Gastrocnemius medialis (tissue), 4 donors: ENCODE data around the gene SORT1. TPM values are rescaled to one million over a fixed set of nuclear protein-coding genes. Genes with fewer than 3 reads are reported as not detected.
A peak's percentile ranks its signal among the peaks of the same experiment; 100 is the strongest.

ENCODE experiments used
- ATAC-seq, 2 donors: fragments of 150-250 bp; one replicate each; pipeline ENCODE4 v1.9.1; 2016
- DNase-seq, 2 donors: peaks; one replicate each; pipeline ENCODE4 v3.0.0-alpha.2; 2019
- H3K27ac ChIP-seq, 4 donors: fragments of 200-600 bp; sonication (generic); 1 replicate in 1 of 4; 2 replicates in 3 of 4; pipeline ENCODE4 v1.5.1; 2016 to 2018; ENCODE audit warnings: mild to moderate bottlenecking in 2 of 4, moderate library complexity in 1 of 4
- H3K27me3 ChIP-seq, 3 donors: fragments of 200-600 bp; sonication (generic) in 2 of 3; 1 replicate in 1 of 3; 2 replicates in 2 of 3; pipeline versions ENCODE4 v1.5.1 to v1.6.0; 2016 to 2019; ENCODE audit warnings: mild to moderate bottlenecking in 1 of 3, moderate library complexity in 1 of 3
- H3K36me3 ChIP-seq, 2 donors: fragments of 200-600 bp; sonication (generic) in 1 of 2; one replicate each; pipeline ENCODE4 v1.5.1; 2017 to 2018
- H3K4me1 ChIP-seq, 2 donors: fragments of 200-600 bp; sonication (generic) in 1 of 2; one replicate each; pipeline ENCODE4 v1.5.1; 2016 to 2017; ENCODE audit warnings: mild to moderate bottlenecking in 2 of 2
- H3K4me3 ChIP-seq, 4 donors: fragments of 200-600 bp; sonication (generic) in 3 of 4; 1 replicate in 1 of 4; 2 replicates in 3 of 4; pipeline ENCODE4 v1.5.1; 2016 to 2019; ENCODE audit warnings: mild to moderate bottlenecking in 2 of 4
- H3K9me3 ChIP-seq, 3 donors: fragments of 200-600 bp; sonication (generic) in 2 of 3; 1 replicate in 1 of 3; 2 replicates in 2 of 3; pipeline ENCODE4 v1.5.1; 2016 to 2019
- POLR2A ChIP-seq, 2 donors: fragments of 450-650 bp; IDR thresholded peaks; one replicate each; pipeline ENCODE4 v1.6.1; 2017; ENCODE audit warnings: antibody characterized with exemption in 2 of 2, mild to moderate bottlenecking in 2 of 2, moderate library complexity in 2 of 2
- in situ Hi-C, 4 donors: fragments of 200-750 bp; cut with MboI; loops; one replicate each; pipeline versions ENCODE4 v1.15.0 to v1.8.0; 2017; ENCODE audit warnings: low sequenced_read_pairs in 4 of 4
- intact Hi-C: fragments of 100-400 bp; cut with DNase I; formaldehyde crosslinking; loops from one replicate; pipeline ENCODE4 v1.15.1; 2023; ENCODE audit warnings: low total_unique reads
- total RNA-seq, 4 donors: library from RNA; depleted of rRNA; stranded (reverse); fragments of >200 nt; gene quantifications; one replicate each; pipeline versions ENCODE4 v1.1.0 to v1.2.3, GENCODE V29; 2016
- TF ChIP-seq, protein P1 (sequence below), 5 experiments: fragments of 450-650 bp in 3 of 5; fragments of 200-600 bp in 2 of 5; sonication (generic) in 2 of 5; IDR thresholded peaks in 4 of 5; conservative IDR thresholded peaks in 1 of 5; 1 replicate in 4 of 5; 2 replicates in 1 of 5; pipeline ENCODE4 v1.5.1; 2016 to 2019; ENCODE audit warnings: antibody characterized with exemption in 5 of 5, mild to moderate bottlenecking in 3 of 5, moderate library complexity in 3 of 5

The SORT1 gene
- total RNA-seq, 4 donors from 2014 or later: 93.7 to 226 (median 190) TPM

DNA sequence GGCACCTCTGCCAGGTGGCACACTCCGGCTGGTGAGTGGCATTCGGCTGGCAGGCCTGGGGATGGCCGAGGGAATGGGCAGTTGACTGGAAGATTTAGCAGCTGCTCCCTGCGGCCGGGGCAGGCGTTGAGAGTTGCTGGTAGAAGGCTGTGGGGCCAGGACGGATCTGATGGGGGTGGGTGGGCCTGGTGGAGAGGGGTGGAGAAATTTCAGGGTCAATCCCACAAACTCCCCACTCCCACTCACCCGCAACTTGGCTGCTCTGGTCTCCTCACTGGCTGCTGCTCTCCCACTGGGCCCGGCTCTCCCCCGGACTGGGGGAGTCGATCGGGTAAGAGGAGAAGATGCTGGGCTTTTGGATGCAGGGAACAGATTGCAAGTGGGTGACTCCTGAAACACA lies 116.9 kb downstream of the SORT1 start:
- DNase-seq (no peak), ATAC-seq (no peak)
- peaks cover 19% of the 10 kb centered on the region in 2 donors for H3K4me1 ChIP-seq
- intact Hi-C loops (no loop called here), in situ Hi-C loops (loop anchor here in 1 of 4 donors (10.0 to 25.0 kb wide), 2 partner anchors 114 to 256 kb away; partner anchors contain the start of genes GNAI3, GPR61 and SORT1)
- no peak overlapping the region for H3K27ac ChIP-seq
- H3K4me3 ChIP-seq: no peak overlapping the region
- H3K27me3 ChIP-seq: no peaks in the 10 kb centered on the region
- no peaks in the 10 kb centered on the region for H3K9me3 ChIP-seq
- no peaks in the 10 kb centered on the region for H3K36me3 ChIP-seq
- TF ChIP-seq, protein P1, sequence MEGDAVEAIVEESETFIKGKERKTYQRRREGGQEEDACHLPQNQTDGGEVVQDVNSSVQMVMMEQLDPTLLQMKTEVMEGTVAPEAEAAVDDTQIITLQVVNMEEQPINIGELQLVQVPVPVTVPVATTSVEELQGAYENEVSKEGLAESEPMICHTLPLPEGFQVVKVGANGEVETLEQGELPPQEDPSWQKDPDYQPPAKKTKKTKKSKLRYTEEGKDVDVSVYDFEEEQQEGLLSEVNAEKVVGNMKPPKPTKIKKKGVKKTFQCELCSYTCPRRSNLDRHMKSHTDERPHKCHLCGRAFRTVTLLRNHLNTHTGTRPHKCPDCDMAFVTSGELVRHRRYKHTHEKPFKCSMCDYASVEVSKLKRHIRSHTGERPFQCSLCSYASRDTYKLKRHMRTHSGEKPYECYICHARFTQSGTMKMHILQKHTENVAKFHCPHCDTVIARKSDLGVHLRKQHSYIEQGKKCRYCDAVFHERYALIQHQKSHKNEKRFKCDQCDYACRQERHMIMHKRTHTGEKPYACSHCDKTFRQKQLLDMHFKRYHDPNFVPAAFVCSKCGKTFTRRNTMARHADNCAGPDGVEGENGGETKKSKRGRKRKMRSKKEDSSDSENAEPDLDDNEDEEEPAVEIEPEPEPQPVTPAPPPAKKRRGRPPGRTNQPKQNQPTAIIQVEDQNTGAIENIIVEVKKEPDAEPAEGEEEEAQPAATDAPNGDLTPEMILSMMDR (IDR thresholded peaks at IDR 0.05 in 4 of 5, conservative IDR thresholded peaks at IDR 0.05 in 1 of 5): no peak
- TF ChIP-seq POLR2A (IDR thresholded peaks at IDR 0.05): no peak

DNA sequence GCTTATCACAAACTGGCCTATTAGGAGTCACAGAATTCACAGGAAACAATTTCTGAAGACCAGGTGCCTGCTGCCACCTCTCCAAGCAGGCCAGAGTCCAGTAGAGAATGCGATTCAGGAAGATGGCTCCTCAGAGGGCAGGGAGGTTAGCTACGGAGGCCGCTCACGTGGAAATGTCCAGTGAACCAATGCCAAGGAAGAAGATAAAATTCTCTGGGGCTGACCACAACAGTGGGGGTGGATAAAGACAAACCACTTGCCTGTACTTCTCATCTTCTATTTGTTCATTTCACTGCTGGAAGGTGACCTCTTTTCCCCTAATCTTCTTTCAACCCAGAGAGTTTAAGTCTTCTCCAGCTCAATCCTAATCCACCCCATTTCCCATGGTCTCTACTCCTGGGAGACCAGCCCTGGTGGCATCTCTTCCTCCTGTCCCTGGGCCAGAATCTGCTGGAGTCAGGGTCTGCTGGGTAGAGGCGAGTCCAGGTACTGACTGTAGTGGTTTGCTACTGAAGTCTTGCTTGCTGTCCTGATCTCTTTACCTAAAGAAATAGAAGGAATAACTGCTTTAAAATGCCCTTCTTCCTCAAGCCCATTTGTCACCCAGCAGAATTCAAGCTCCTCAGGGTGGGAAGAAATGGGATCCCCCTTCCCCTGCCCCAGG lies 118.0 kb downstream of the SORT1 start:
- in situ Hi-C loops (loop anchor here in 3 of 4 donors (5.0 to 25.0 kb wide), 5 partner anchors 115 to 258 kb away; partner anchors contain the start of genes GPR61 (in 2 of the 3), SORT1 (in 2 of the 3) and GNAI3 (in 1 of the 3)), intact Hi-C loops (loop anchor here (5.0 kb wide), 1 partner anchor 253 kb away; no protein-coding TSS in a partner anchor)
- no peak for TF ChIP-seq POLR2A (IDR thresholded peaks at IDR 0.05)
- TF ChIP-seq, protein P1 (IDR thresholded peaks at IDR 0.05 in 4 of 5, conservative IDR thresholded peaks at IDR 0.05 in 1 of 5): no peak
- H3K27me3 ChIP-seq: no peaks in the 10 kb centered on the region
- DNase-seq (no peak), ATAC-seq (no peak)
- H3K4me1 ChIP-seq: peaks cover 24 to 30% of the 10 kb centered on the region in 2 donors
- H3K4me3 ChIP-seq: no peak overlapping the region
- H3K9me3 ChIP-seq: no peaks in the 10 kb centered on the region
- no peak overlapping the region for H3K27ac ChIP-seq
- no peaks in the 10 kb centered on the region for H3K36me3 ChIP-seq

DNA sequence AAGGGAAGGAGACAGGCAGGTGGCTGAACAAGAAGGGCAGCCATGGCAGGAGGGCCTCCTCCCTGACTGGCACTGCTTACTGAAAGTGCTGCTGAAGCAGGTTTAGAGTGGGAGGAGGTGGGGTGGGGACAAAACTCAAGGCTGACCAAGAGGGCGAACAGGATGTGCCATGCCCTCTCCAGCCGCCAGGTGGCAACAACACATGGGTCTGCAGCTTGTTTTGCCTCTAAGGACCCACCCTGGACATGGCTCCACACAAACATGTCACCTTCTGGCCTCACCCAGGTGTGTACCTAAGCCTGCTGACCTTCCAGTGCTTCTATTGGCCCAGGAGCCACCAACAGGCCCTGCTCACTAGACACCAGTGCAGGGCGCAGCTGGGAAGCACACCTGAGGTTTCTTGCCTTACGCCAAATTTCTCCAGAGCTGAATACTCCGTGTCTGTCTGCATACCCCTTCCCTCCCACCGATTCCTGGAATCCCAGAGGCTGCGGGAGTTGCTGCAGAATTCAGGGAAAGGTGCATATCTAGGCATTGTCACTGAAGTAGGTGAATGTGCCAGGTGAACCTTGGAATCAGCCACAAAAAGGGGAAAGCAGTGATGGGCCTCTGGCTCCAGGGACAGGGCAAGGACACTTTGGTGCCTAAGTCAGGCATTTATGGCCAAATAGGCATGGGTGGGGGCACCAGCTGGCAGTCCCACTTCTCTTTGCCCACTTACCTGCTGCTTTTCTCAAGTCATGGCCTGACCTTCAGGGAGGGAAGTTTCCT lies 120.1 kb downstream of the SORT1 start:
- peak; percentile 42 to 75 for DNase-seq
- Histone ChIP-seq H3K27ac (peak overlapping the region in 3 of 4 donors; percentile 21 to 62 (median 50)), H3K4me1 (peaks cover 14 to 33% of the 10 kb centered on the region in 2 donors), H3K27me3 (no peaks in the 10 kb centered on the region), H3K9me3 (no peaks in the 10 kb centered on the region), H3K36me3 (no peaks in the 10 kb centered on the region), H3K4me3 (no peak overlapping the region)
- peak in 1 of 2 donors; percentile 53 for ATAC-seq
- TF ChIP-seq, protein P1 (IDR thresholded peaks at IDR 0.05 in 4 of 5, conservative IDR thresholded peaks at IDR 0.05 in 1 of 5): peak; percentile 85 to 93 (median 88)
- no peak for TF ChIP-seq POLR2A (IDR thresholded peaks at IDR 0.05)
- intact Hi-C loops (loop anchor here (1.0 to 5.0 kb wide), 2 partner anchors 122 to 255 kb away; no protein-coding TSS in a partner anchor), in situ Hi-C loops (loop anchor here in 3 of 4 donors (5.0 to 25.0 kb wide), 4 partner anchors 120 to 260 kb away; partner anchors contain the start of genes GPR61 (in 2 of the 3), GNAI3 (in 1 of the 3) and SORT1 (in 1 of the 3))

DNA sequence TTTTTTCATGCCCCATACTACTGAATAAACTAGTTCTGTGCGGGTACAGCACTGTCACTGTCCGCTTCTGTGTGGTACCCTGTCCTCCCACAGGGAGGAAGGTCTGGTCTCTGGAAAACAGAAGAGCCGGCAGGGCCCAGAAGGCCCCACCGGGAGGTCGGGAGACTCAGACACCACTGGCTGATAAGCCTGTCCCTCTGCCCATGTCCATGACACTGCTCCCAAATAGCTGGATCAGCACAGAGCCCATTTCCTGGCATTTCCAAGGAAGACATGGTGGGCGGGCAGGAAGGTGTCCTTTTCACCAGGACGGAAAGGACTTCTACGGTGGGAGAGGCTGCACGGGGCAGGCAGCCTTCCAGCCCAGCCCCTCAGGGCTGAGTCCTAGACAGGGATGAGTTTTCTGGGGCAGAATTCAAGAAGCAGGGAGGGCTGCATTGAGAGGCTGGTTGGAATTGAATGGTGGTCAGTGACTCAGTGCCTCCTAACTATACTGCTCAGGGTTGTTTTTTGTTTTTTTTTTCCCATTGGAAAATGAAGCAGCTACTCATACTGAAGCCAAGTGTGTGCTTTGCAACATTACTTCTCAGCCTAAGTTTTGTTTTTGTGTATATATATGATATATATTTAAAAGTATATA lies 121.9 kb downstream of the SORT1 start:
- ATAC-seq (no peak), DNase-seq (no peak)
- TF ChIP-seq, protein P1 (IDR thresholded peaks at IDR 0.05 in 4 of 5, conservative IDR thresholded peaks at IDR 0.05 in 1 of 5): no peak
- TF ChIP-seq POLR2A (IDR thresholded peaks at IDR 0.05): no peak
- Histone ChIP-seq H3K9me3 (no peaks in the 10 kb centered on the region), H3K36me3 (no peaks in the 10 kb centered on the region), H3K27ac (peak overlapping the region in 3 of 4 donors; percentile 57 to 85 (median 77)), H3K4me1 (peaks cover 10 to 27% of the 10 kb centered on the region in 2 donors), H3K27me3 (no peaks in the 10 kb centered on the region), H3K4me3 (no peak overlapping the region)
- in situ Hi-C loops (loop anchor here in 3 of 4 donors (5.0 to 25.0 kb wide), 4 partner anchors 121 to 261 kb away; partner anchors contain the start of genes GPR61 (in 2 of the 3), GNAI3 (in 1 of the 3) and SORT1 (in 1 of the 3)), intact Hi-C loops (loop anchor here (5.0 kb wide), 1 partner anchor 256 kb away; no protein-coding TSS in a partner anchor)
